K562 (cell line): ENCODE data around the gene RIIAD1. TPM values are rescaled to one million over a fixed set of nuclear protein-coding genes. Genes with fewer than 3 reads are reported as not detected.
"Not testable (repeated sequence)": the region's sequence is repeated elsewhere in the genome, so short reads cannot be mapped to it uniquely, and the experiment has no call there.

Source experiments
- ATAC-seq: fragments of 200-7000 bp; cut with Tn5 transposase; 3 replicates; pipeline ENCODE4 v1.9.1; 2020; ENCODE audit warnings: moderate library complexity
- BruUV-seq: library from RNA; stranded (reverse); fragments of 400-500 nt; replicated peaks from 2 replicates; lab custom pipeline; 2021; lab: Mats Ljungman, UMichigan
- CTCF ChIA-PET: fragments of 300-600 bp; formaldehyde crosslinking; extraction: SDS; loops from one replicate; lab custom pipeline; 2021; ENCODE audit warnings: low intra/inter-chr PET ratio; lab: Yijun Ruan, JAX
- POLR2A ChIA-PET: fragments of 300-600, 350-650 bp; sonication (Branson Sonifier 250); formaldehyde crosslinking; extraction: SDS; loops from one replicate; lab custom pipeline; 2021; ENCODE audit warnings: antibody characterized with exemption, inconsistent platforms; lab: Yijun Ruan, JAX
- DNase-seq, 4 experiments: peaks; one replicate each; pipeline versions ENCODE4 v3.0.0 to v3.0.0-alpha.2; 2011 to 2018; ENCODE audit warnings: low spot score in 3 of 4, mixed read lengths in 3 of 4; ENCODE audit errors: extremely low read depth in 1 of 4
- FAIRE-seq: peaks from 2 replicates; lab custom pipeline; 2011; peaks lifted over from hg19 to GRCh38; lab: Jason Lieb, UNC
- H2AFZ ChIP-seq: 2 replicates; pipeline ENCODE4 v1.6.0; 2011; ENCODE audit warnings: low read depth, low read length, control low read depth, inconsistent platforms
- H3K27ac ChIP-seq: fragments of 200-600 bp; 3 replicates; pipeline ENCODE4 v1.8.0; 2011; ENCODE audit warnings: low read depth, mild to moderate bottlenecking, control low read depth, inconsistent platforms, low read length, moderate library complexity, mixed read lengths; ENCODE audit errors: extremely low read depth
- H3K27me3 ChIP-seq, 2 experiments: fragments of 300-600 bp in 1 of 2; 2 replicates in 1 of 2; 3 replicates in 1 of 2; pipeline versions ENCODE4 v1.6.0 to v1.8.0; 2011; ENCODE audit warnings: inconsistent platforms in 2 of 2, low read length in 2 of 2, mild to moderate bottlenecking in 1 of 2, mixed read lengths in 1 of 2, moderate library complexity in 1 of 2; ENCODE audit not compliant: control insufficient read depth in 2 of 2, insufficient read depth in 2 of 2
- H3K36me3 ChIP-seq: fragments of 300-600 bp; 3 replicates; pipeline ENCODE4 v1.8.0; 2011; ENCODE audit warnings: mild to moderate bottlenecking, low read length, inconsistent platforms; ENCODE audit not compliant: control insufficient read depth, insufficient read depth
- H3K4me1 ChIP-seq, 2 experiments: fragments of 200-600 bp in 1 of 2; replicated peaks in 1 of 2; 2 replicates in 1 of 2; 3 replicates in 1 of 2; pipeline versions ENCODE4 v1.5.1 to v1.8.0; 2011; ENCODE audit warnings: inconsistent platforms in 2 of 2, low read length in 2 of 2, mild to moderate bottlenecking in 1 of 2, mixed read lengths in 1 of 2, moderate library complexity in 1 of 2; ENCODE audit not compliant: control insufficient read depth in 2 of 2, insufficient read depth in 2 of 2
- H3K4me2 ChIP-seq: 2 replicates; pipeline ENCODE4 v1.6.1; 2011; ENCODE audit warnings: low read length, control low read depth, inconsistent platforms, mixed read lengths; ENCODE audit not compliant: insufficient read depth
- H3K4me3 ChIP-seq: fragments of 200-600 bp; sonication (generic), shearing (Covaris generic); 2 replicates; pipeline ENCODE4 v1.5.1; 2016; ENCODE audit warnings: control low read depth, inconsistent platforms
- H3K79me2 ChIP-seq: fragments of 200-600 bp; 3 replicates; pipeline ENCODE4 v1.8.0; 2011; ENCODE audit warnings: low read length, inconsistent platforms; ENCODE audit not compliant: control insufficient read depth, insufficient read depth
- H3K9ac ChIP-seq, 2 experiments: 2 replicates each; pipeline versions ENCODE4 v1.6.0 to v1.6.1; 2011; ENCODE audit warnings: low read depth in 2 of 2, low read length in 2 of 2, control low read depth in 1 of 2, inconsistent platforms in 1 of 2, mild to moderate bottlenecking in 1 of 2, mixed read lengths in 1 of 2; ENCODE audit not compliant: insufficient read depth in 1 of 2
- H3K9me1 ChIP-seq: one replicate; pipeline ENCODE4 v1.6.0; 2011; ENCODE audit warnings: inconsistent platforms, mild to moderate bottlenecking, low read length, moderate library complexity; ENCODE audit not compliant: control insufficient read depth, insufficient read depth
- H3K9me3 ChIP-seq: replicated peaks from 2 replicates; pipeline ENCODE4 v1.5.1; 2011; ENCODE audit warnings: low read depth, low read length, inconsistent platforms; ENCODE audit not compliant: control insufficient read depth, insufficient read depth
- H4K20me1 ChIP-seq: replicated peaks from 2 replicates; pipeline ENCODE4 v1.6.1; 2011; ENCODE audit warnings: low read length, inconsistent platforms, mixed read lengths; ENCODE audit not compliant: control insufficient read depth, insufficient read depth
- AFF1 ChIP-seq, 2 experiments: fragments of 450-650 bp; IDR thresholded peaks; 2 replicates each; pipeline ENCODE4 v1.6.1; 2018; ENCODE audit warnings: mild to moderate bottlenecking in 2 of 2, low read depth in 1 of 2; ENCODE audit not compliant: partially characterized antibody in 2 of 2
- HDAC1 ChIP-seq, 2 experiments: fragments of 450-650 bp; IDR thresholded peaks; 2 replicates each; pipeline ENCODE4 v1.6.1; 2016 to 2017; ENCODE audit warnings: inconsistent platforms in 1 of 2, mild to moderate bottlenecking in 1 of 2, moderate library complexity in 1 of 2
- YY1 ChIP-seq, 3 experiments: IDR thresholded peaks; 2 replicates each; pipeline ENCODE4 v1.6.1; 2011; ENCODE audit warnings: low read length in 2 of 3, mild to moderate bottlenecking in 2 of 3, moderate library complexity in 2 of 3, borderline replicate concordance in 1 of 3, control low read depth in 1 of 3, low read depth in 1 of 3; ENCODE audit not compliant: insufficient read depth in 3 of 3, insufficient replicate concordance in 2 of 3, control insufficient read depth in 1 of 3, insufficient read length in 1 of 3; ENCODE audit errors: extremely low read depth in 1 of 3
- ZNF146 ChIP-seq: IDR thresholded peaks from one replicate; pipeline ENCODE4 v1.6.1; 2018; ENCODE audit warnings: missing compliant biosample characterization; ENCODE audit not compliant: unreplicated experiment
- WGBS: fragments of 100-300 bp; shearing (Covaris generic); methylation state at CpG from one replicate; pipeline ENCODE4 v1.1.6; 2016; ENCODE audit warnings: low coverage, mixed read lengths; ENCODE audit not compliant: insufficient coverage; ENCODE audit errors: missing lambda C conversion rate; 5-methylcytosine and 5-hydroxymethylcytosine counted together
- in situ Hi-C: fragments of 300-500 bp; cut with MboI; formaldehyde crosslinking; loops from 4 replicates; pipeline ENCODE4 v1.15.0; 2018; ENCODE audit warnings: inconsistent platforms, mixed read lengths
- intact Hi-C: fragments of 100-400 bp; cut with micrococcal nuclease; formaldehyde crosslinking; loops from 2 replicates; pipeline ENCODE4 v1.14.2; 2022
- polyA plus RNA-seq, 8 experiments: library from polyadenylated mRNA; depleted of rRNA in 4 of 8; stranded (reverse) in 5 of 8; unstranded in 3 of 8; fragments of >200 nt; fragmentation: Nextera tagmentation in 2 of 8; fragmentation: Illumina TruSeq in 1 of 8; extraction: Ambion mirVana in 2 of 8; extraction: Trizol in 1 of 8; gene quantifications; 2 replicates each; pipeline versions ENCODE4 v1.2.1 to v1.2.3, GENCODE V29; 2011 to 2014; ENCODE audit warnings: inconsistent platforms in 1 of 8, missing spikeins in 1 of 8
- total RNA-seq, 7 experiments: library from RNA; depleted of rRNA in 6 of 7; stranded (reverse); fragments of >200 nt in 6 of 7; fragmentation: Illumina TruSeq in 2 of 7; extraction: Trizol in 2 of 7; gene quantifications; 2 replicates each; pipeline versions ENCODE4 v1.2.1 to v1.2.3, GENCODE V29; 2011 to 2021; ENCODE audit warnings: low replicate concordance in 1 of 7

Gene RIIAD1
- total and polyA plus RNA-seq, 9 of the 15 experiments (the other 6 are each of a cell fraction or from before 2014, with no cell fraction given) = not detected

GRCh38 chr1:151681923-151682322, 39.4 kb upstream of the RIIAD1 start:
- Histone ChIP-seq H3K4me1 (no peaks in the 10 kb centered on the region), H4K20me1 (no peaks in the 10 kb centered on the region), H3K9me1 (no peaks in the 10 kb centered on the region), H3K36me3 (0 out of 3 replicates have a peak, but pooled peaks cover 2% of the 10 kb centered on the region), H3K4me2 (no peak overlapping the region), H2AFZ (no peak overlapping the region), H3K79me2 (no peaks in the 10 kb centered on the region), H3K4me3 (no peak overlapping the region), H3K9me3 (no peaks in the 10 kb centered on the region), H3K27ac (no peak overlapping the region), H3K27me3 (no peaks in the 10 kb centered on the region), H3K9ac (no peak overlapping the region)
- in situ Hi-C loops (no loop called here), intact Hi-C loops (no loop called here)
- 72% methylated on average over 2 of the region's 2 CpGs for WGBS
- no peak for TF ChIP-seq HDAC1 (IDR thresholded peaks at IDR 0.05)
- no peak for TF ChIP-seq ZNF146 (CRISPR knock-in tag)
- TF ChIP-seq AFF1 (IDR thresholded peaks at IDR 0.05; ENCODE audit: low read depth in 1 of 2, partially characterized antibody in 2 of 2) = no peak
- TF ChIP-seq YY1 (IDR thresholded peaks at IDR 0.05; ENCODE audit: borderline replicate concordance in 1 of 3, control insufficient read depth in 1 of 3, extremely low read depth in 1 of 3, insufficient read depth in 3 of 3, insufficient read length in 1 of 3, insufficient replicate concordance in 2 of 3, low read depth in 1 of 3, low read length in 2 of 3) = no peak
- no peak for ATAC-seq
- POLR2A ChIA-PET = no interaction called here
- no TSS peak for BruUV-seq
- CTCF ChIA-PET = no interaction called here
- no peak for DNase-seq
- FAIRE-seq = no peak

GRCh38 chr1:151682901-151683300, 38.4 kb upstream of the RIIAD1 start:
- ATAC-seq, intact Hi-C loops: not testable (repeated sequence)

More at GRCh38 chr1:151682901-151683300, 38.4 kb upstream of the RIIAD1 start:
- H3K9me3 ChIP-seq, in situ Hi-C loops, H2AFZ ChIP-seq, H3K27ac ChIP-seq, BruUV-seq, DNase-seq, H3K4me2 ChIP-seq, H3K4me3 ChIP-seq, H3K9me1 ChIP-seq, H3K36me3 ChIP-seq, FAIRE-seq, H3K27me3 ChIP-seq, H3K4me1 ChIP-seq, POLR2A ChIA-PET, H3K79me2 ChIP-seq, H3K9ac ChIP-seq, H4K20me1 ChIP-seq: not testable (repeated sequence)
- WGBS = 83% methylated on average over 7 of the region's 7 CpGs
- CTCF ChIA-PET = interaction anchor here (0.6 kb wide), 1 partner anchor 239 kb away, joined by 3 read pairs; no protein-coding TSS in a partner anchor
